IMR-90 (cell line): Measurements from ENCODE around the gene PGBD1. TPM values are rescaled to one million over a fixed set of nuclear protein-coding genes. Genes with fewer than 3 reads are reported as not detected.

Experiments
- ATAC-seq: fragments of 200-7000 bp; cut with Tn5 transposase; 2 replicates; pipeline ENCODE4 v1.9.1; 2020; ENCODE audit warnings: low read depth, mild to moderate bottlenecking, moderate library complexity
- BruUV-seq: library from RNA; stranded (reverse); fragments of 400-500 nt; replicated peaks from 2 replicates; lab custom pipeline; 2021; lab: Mats Ljungman, UMichigan
- CTCF ChIA-PET: fragments of 300-600 bp; formaldehyde crosslinking; extraction: SDS; loops from one replicate; lab custom pipeline; 2021; ENCODE audit warnings: antibody characterized with exemption; lab: Yijun Ruan, JAX
- POLR2A ChIA-PET: fragments of 300-600 bp; sonication (Branson Sonifier 250); formaldehyde crosslinking; loops from one replicate; lab custom pipeline; 2022; ENCODE audit warnings: antibody characterized with exemption; ENCODE audit not compliant: unreplicated experiment; lab: Charles Lee
- DNase-seq: peaks from one replicate; pipeline ENCODE4 v3.0.0; 2013
- H2AFZ ChIP-seq: replicated peaks from 2 replicates; pipeline ENCODE3; 2013; ENCODE audit warnings: low read length, mild to moderate bottlenecking; ENCODE audit not compliant: poor library complexity
- H2AK5ac ChIP-seq: 2 replicates; pipeline ENCODE4 v1.6.1; 2013; ENCODE audit warnings: low read depth, low read length, inconsistent platforms
- H2AK9ac ChIP-seq: replicated peaks from 2 replicates; pipeline ENCODE3; 2013; ENCODE audit warnings: mild to moderate bottlenecking, low read depth, low read length, moderate library complexity; ENCODE audit not compliant: poor library complexity
- H2BK120ac ChIP-seq: 2 replicates; pipeline ENCODE4 v1.6.1; 2013; ENCODE audit warnings: low read depth, low read length, inconsistent platforms
- H2BK15ac ChIP-seq: 3 replicates; pipeline ENCODE4 v1.6.1; 2013; ENCODE audit warnings: low read depth, low read length, inconsistent platforms
- H2BK20ac ChIP-seq: 2 replicates; pipeline ENCODE4 v1.6.1; 2013; ENCODE audit warnings: low read depth, mild to moderate bottlenecking, inconsistent platforms, low read length, moderate library complexity
- H2BK5ac ChIP-seq: 2 replicates; pipeline ENCODE4 v1.6.1; 2013; ENCODE audit warnings: mild to moderate bottlenecking, low read depth, low read length, inconsistent platforms; ENCODE audit not compliant: poor library complexity, severe bottlenecking
- H3K14ac ChIP-seq: replicated peaks from 2 replicates; pipeline ENCODE4 v1.6.1; 2013; ENCODE audit warnings: low read depth, low read length, inconsistent platforms
- H3K18ac ChIP-seq: 2 replicates; pipeline ENCODE4 v1.6.1; 2013; ENCODE audit warnings: low read depth, low read length, control low read depth
- H3K23ac ChIP-seq: 2 replicates; pipeline ENCODE4 v1.6.1; 2013; ENCODE audit warnings: low read depth, low read length, inconsistent platforms
- H3K27ac ChIP-seq: 2 replicates; pipeline ENCODE4 v1.5.1; 2013; ENCODE audit warnings: mild to moderate bottlenecking, control low read depth, low read length; ENCODE audit not compliant: insufficient read depth
- H3K27me3 ChIP-seq: 2 replicates; pipeline ENCODE4 v1.6.1; 2013; ENCODE audit warnings: low read length; ENCODE audit not compliant: control insufficient read depth, insufficient read depth
- H3K36me3 ChIP-seq: 2 replicates; pipeline ENCODE4 v1.6.1; 2013; ENCODE audit warnings: low read length, mixed read lengths; ENCODE audit not compliant: control insufficient read depth, insufficient read depth
- H3K4ac ChIP-seq: 2 replicates; pipeline ENCODE4 v1.6.1; 2013; ENCODE audit warnings: low read depth, low read length, inconsistent platforms
- H3K4me1 ChIP-seq: 2 replicates; pipeline ENCODE4 v1.6.1; 2013; ENCODE audit warnings: low read length, mixed read lengths; ENCODE audit not compliant: control insufficient read depth, insufficient read depth
- H3K4me2 ChIP-seq: 2 replicates; pipeline ENCODE4 v1.6.1; 2013; ENCODE audit warnings: low read depth, mild to moderate bottlenecking, control low read depth, low read length, moderate library complexity
- H3K4me3 ChIP-seq: 2 replicates; pipeline ENCODE4 v1.5.1; 2013; ENCODE audit warnings: low read depth, mild to moderate bottlenecking, control low read depth, low read length, moderate library complexity; ENCODE audit not compliant: insufficient read depth
- H3K56ac ChIP-seq: 2 replicates; pipeline ENCODE4 v1.6.1; 2013; ENCODE audit warnings: low read length, inconsistent platforms; ENCODE audit not compliant: insufficient read depth; ENCODE audit errors: extremely low read depth
- H3K79me1 ChIP-seq, 2 experiments: 2 replicates each; pipeline ENCODE4 v1.6.1; 2013; ENCODE audit warnings: low read length in 2 of 2, inconsistent platforms in 1 of 2, low read depth in 1 of 2
- H3K9ac ChIP-seq: 2 replicates; pipeline ENCODE4 v1.6.1; 2013; ENCODE audit warnings: low read depth, low read length, control low read depth
- H3K9me1 ChIP-seq: 2 replicates; pipeline ENCODE4 v1.6.1; 2013; ENCODE audit warnings: low read length, inconsistent platforms; ENCODE audit not compliant: insufficient read depth
- H3K9me3 ChIP-seq: 2 replicates; pipeline ENCODE4 v1.6.1; 2013; ENCODE audit warnings: low read length; ENCODE audit not compliant: control insufficient read depth, insufficient read depth
- H4K20me1 ChIP-seq: 2 replicates; pipeline ENCODE4 v1.6.1; 2013; ENCODE audit warnings: low read length, inconsistent platforms; ENCODE audit not compliant: insufficient read depth
- H4K5ac ChIP-seq: 2 replicates; pipeline ENCODE4 v1.6.1; 2013; ENCODE audit warnings: mild to moderate bottlenecking, low read depth, low read length, control low read depth
- H4K8ac ChIP-seq, 2 experiments: 2 replicates each; pipeline ENCODE4 v1.6.1; 2013; ENCODE audit warnings: low read depth in 2 of 2, low read length in 2 of 2, control low read depth in 1 of 2, inconsistent platforms in 1 of 2
- H4K91ac ChIP-seq: 2 replicates; pipeline ENCODE4 v1.6.1; 2013; ENCODE audit warnings: low read depth, low read length, inconsistent platforms; ENCODE audit not compliant: insufficient read depth
- CEBPB ChIP-seq: IDR thresholded peaks from 2 replicates; pipeline ENCODE4 v1.6.1; 2012; ENCODE audit warnings: low read depth, low read length, improper control_type of control experiment
- CHD1 ChIP-seq: IDR thresholded peaks from 2 replicates; pipeline ENCODE4 v1.6.1; 2012; ENCODE audit warnings: low read depth, low read length, improper control_type of control experiment
- CTCF ChIP-seq: conservative IDR thresholded peaks from 2 replicates; pipeline ENCODE4 v1.5.1; 2012; ENCODE audit warnings: mild to moderate bottlenecking, low read depth, low read length, improper control_type of control experiment
- RFX5 ChIP-seq: IDR thresholded peaks from 2 replicates; pipeline ENCODE4 v1.8.0; 2012; ENCODE audit warnings: low read depth, mild to moderate bottlenecking, low read length, moderate library complexity
- USF2 ChIP-seq: fragments of 150-350 bp; IDR thresholded peaks from 2 replicates; pipeline ENCODE4 v1.6.1; 2017; ENCODE audit warnings: mild to moderate bottlenecking, antibody characterized with exemption, low read length, low read depth
- WGBS, 2 experiments: methylation state at CpG; one replicate each; pipeline versions ENCODE4 v1.1.5 to v1.1.7; 2013; ENCODE audit warnings: missing lambda C conversion rate in 2 of 2; ENCODE audit not compliant: insufficient read length in 1 of 2; ENCODE audit errors: extremely low coverage in 2 of 2; 5-methylcytosine and 5-hydroxymethylcytosine counted together
- dilution Hi-C: fragments of 300-500 bp; cut with HindIII; formaldehyde crosslinking; loops from one replicate; pipeline ENCODE4 v1.14.3; 2018; ENCODE audit warnings: low sequenced_read_pairs; ENCODE audit not compliant: unreplicated experiment
- in situ Hi-C: fragments of 300-500 bp; cut with MboI; formaldehyde crosslinking; loops from 3 replicates; pipeline ENCODE4 v1.14.3; 2019; ENCODE audit warnings: low sequenced_read_pairs, inconsistent platforms, mixed read lengths
- intact Hi-C: fragments of 100-400 bp; cut with micrococcal nuclease; formaldehyde crosslinking; loops from 2 replicates; pipeline ENCODE4 v1.10.0; 2022
- polyA plus RNA-seq, 3 experiments: library from polyadenylated mRNA; depleted of rRNA; stranded (reverse); fragments of >200 nt; gene quantifications; 2 replicates each; pipeline ENCODE4 v1.2.3, GENCODE V29; 2012; ENCODE audit warnings: low replicate concordance in 1 of 3
- total RNA-seq: library from RNA; depleted of rRNA; stranded (reverse); fragments of >200 nt; gene quantifications from 2 replicates; pipeline ENCODE4 v1.2.3, GENCODE V29; 2012

PGBD1 gene
- total and polyA plus RNA-seq, 2 of the 4 experiments (the other 2 are of a cell fraction), result 3.9 to 6.3 TPM

- Histone ChIP-seq H3K27me3 (no peaks in the 10 kb centered on the region), H2BK15ac (no peak overlapping the region), H4K8ac (no peak overlapping the region), H3K4me1 (peaks cover 7% of the 10 kb centered on the region), H3K9ac (no peak overlapping the region), H3K9me1 (0 out of 2 replicates have a peak, but pooled peaks cover 3% of the 10 kb centered on the region), H4K91ac (no peak overlapping the region), H3K27ac (no peak overlapping the region), H3K4me3 (no peak overlapping the region), H4K20me1 (no peaks in the 10 kb centered on the region), H3K56ac (no peak overlapping the region), H2AK5ac (no peak overlapping the region), H3K79me1 (peaks cover 7 to 24% of the 10 kb centered on the region in 2 experiments), H2AK9ac (no peak overlapping the region), H2BK20ac (no peak overlapping the region), H2BK5ac (no peak overlapping the region), H3K23ac (no peak overlapping the region), H3K4me2 (no peak overlapping the region), H3K18ac (no peak overlapping the region), H3K9me3 (peaks cover 3% of the 10 kb centered on the region), H4K5ac (no peak overlapping the region), H2AFZ (no peak overlapping the region), H3K36me3 (no peaks in the 10 kb centered on the region), H2BK120ac (no peak overlapping the region), H3K14ac (no peak overlapping the region), H3K4ac (no peak overlapping the region)
- WGBS, 2 experiments, result no CpG with 5 or more reads among the region's 1 CpG
- ChIA-PET POLR2A (no interaction called here), CTCF (no interaction called here)
- dilution Hi-C loops, result no loop called here
- intact Hi-C loops, result loop anchor here (5.0 kb wide), 1 partner anchor 103 kb away; no protein-coding TSS in a partner anchor
- TF ChIP-seq USF2, result no peak
- no peak for TF ChIP-seq CTCF
- TF ChIP-seq CHD1, result no peak
- no peak for TF ChIP-seq CEBPB
- no peak for TF ChIP-seq RFX5
- in situ Hi-C loops, result no loop called here
- no TSS peak for BruUV-seq
- DNase-seq (no peak), ATAC-seq (no peak)
Observed at GRCh38 chr6:28254121-28254519, 27.3 kb upstream of the PGBD1 start.
